OCI-LY7 (cell line): ENCODE measurements around the gene ABCA4. TPM values are rescaled to one million over a fixed set of nuclear protein-coding genes. Genes with fewer than 3 reads are reported as not detected.
"Not testable (repeated sequence)": the region's sequence is repeated elsewhere in the genome, so short reads cannot be mapped to it uniquely, and the experiment has no call there.

Experiments
- Bru-seq: library from RNA; stranded (reverse); fragments of 400-500 nt; gene quantifications from one replicate; lab custom pipeline; 2021; lab: Mats Ljungman, UMichigan
- BruChase-seq, 2 experiments: library from RNA; stranded (reverse); fragments of 400-500 nt; gene quantifications; one replicate each; lab custom pipeline; 2021; lab: Mats Ljungman, UMichigan
- BruUV-seq: library from RNA; stranded (reverse); fragments of 400-500 nt; replicated peaks from 2 replicates; lab custom pipeline; 2021; lab: Mats Ljungman, UMichigan
- CTCF ChIA-PET: fragments of 300-600 bp; sonication (Branson Sonifier 250); formaldehyde crosslinking; loops from one replicate; lab custom pipeline; 2022; ENCODE audit warnings: antibody characterized with exemption; ENCODE audit not compliant: unreplicated experiment; lab: Charles Lee
- POLR2A ChIA-PET: fragments of 300-600 bp; sonication (Branson Sonifier 250); formaldehyde crosslinking; loops from one replicate; lab custom pipeline; 2022; ENCODE audit warnings: antibody characterized with exemption; lab: Charles Lee
- DNase-seq: peaks from one replicate; pipeline ENCODE4 v3.0.0-alpha.2; 2015; ENCODE audit warnings: low spot score
- H2AFZ ChIP-seq: fragments of 200-600 bp; sonication (generic), shearing (Covaris generic); 2 replicates; pipeline ENCODE4 v1.6.1; 2014; ENCODE audit warnings: mild to moderate bottlenecking, antibody characterized with exemption, low read length, moderate library complexity
- H3K27ac ChIP-seq: fragments of 200-600 bp; sonication (generic); 2 replicates; pipeline ENCODE4 v1.5.1; 2014; ENCODE audit warnings: mixed run types, low read depth, mild to moderate bottlenecking, moderate library complexity, low read length, inconsistent platforms; ENCODE audit not compliant: poor library complexity, severe bottlenecking
- H3K36me3 ChIP-seq: fragments of 200-600 bp; sonication (generic); 2 replicates; pipeline ENCODE4 v1.6.1; 2014; ENCODE audit warnings: mild to moderate bottlenecking, antibody characterized with exemption, low read length, moderate library complexity, mixed read lengths; ENCODE audit not compliant: insufficient read depth
- H3K4me1 ChIP-seq: fragments of 200-600 bp; sonication (generic); 2 replicates; pipeline ENCODE4 v1.5.1; 2014; ENCODE audit warnings: mild to moderate bottlenecking, low read length; ENCODE audit not compliant: insufficient read depth, poor library complexity, severe bottlenecking
- H3K4me2 ChIP-seq: fragments of 200-600 bp; sonication (generic); 2 replicates; pipeline ENCODE4 v1.6.1; 2014; ENCODE audit warnings: mild to moderate bottlenecking, low read length
- H3K4me3 ChIP-seq: fragments of 200-600 bp; sonication (generic); 2 replicates; pipeline ENCODE4 v1.5.1; 2014; ENCODE audit warnings: mild to moderate bottlenecking, low read depth, low read length; ENCODE audit not compliant: poor library complexity, severe bottlenecking
- H3K79me2 ChIP-seq: fragments of 200-600 bp; sonication (generic); 2 replicates; pipeline ENCODE4 v1.6.1; 2016; ENCODE audit warnings: low read depth, mild to moderate bottlenecking, low read length, moderate library complexity, mixed read lengths; ENCODE audit not compliant: insufficient read depth
- H3K9me2 ChIP-seq: fragments of 200-600 bp; sonication (generic); 2 replicates; pipeline ENCODE4 v1.6.1; 2016; ENCODE audit warnings: mild to moderate bottlenecking, low read length, mixed read lengths; ENCODE audit not compliant: insufficient read depth
- H3K9me3 ChIP-seq: fragments of 200-600 bp; sonication (generic); 2 replicates; pipeline ENCODE4 v1.6.1; 2014; ENCODE audit warnings: mild to moderate bottlenecking, mixed run types, low read length, mixed read lengths
- H4K20me1 ChIP-seq: fragments of 200-600 bp; sonication (generic); 2 replicates; pipeline ENCODE4 v1.6.1; 2014; ENCODE audit warnings: mild to moderate bottlenecking, antibody characterized with exemption, low read length, moderate library complexity, mixed read lengths; ENCODE audit not compliant: insufficient read depth
- CTCF ChIP-seq: fragments of 200-600 bp; sonication (generic); conservative IDR thresholded peaks from 2 replicates; pipeline ENCODE4 v1.5.1; 2014; ENCODE audit warnings: mild to moderate bottlenecking, antibody characterized with exemption, low read length, moderate library complexity, mixed read lengths
- EZH2phosphoT487 ChIP-seq: fragments of 200-600 bp; sonication (generic); IDR thresholded peaks from 2 replicates; pipeline ENCODE4 v1.6.1; 2018; ENCODE audit warnings: low read depth, borderline replicate concordance, mild to moderate bottlenecking, mixed run types, antibody characterized with exemption, low read length, moderate library complexity, mixed read lengths
- intact Hi-C: fragments of 100-400 bp; cut with micrococcal nuclease; formaldehyde crosslinking; loops from one replicate; pipeline ENCODE4 v1.10.0; 2022; ENCODE audit not compliant: unreplicated experiment
- long read RNA-seq: library from polyadenylated mRNA; stranded (forward); transcript quantifications from one replicate; pipeline ENCODE4 v2.0.0, GENCODE V29; 2022
- total RNA-seq, 2 experiments: library from RNA; depleted of rRNA in 1 of 2; stranded (reverse); fragments of >200 nt in 1 of 2; shearing (Covaris generic) in 1 of 2; gene quantifications; 2 replicates each; pipeline ENCODE4 v1.2.3, GENCODE V29; 2014 to 2022

ABCA4 gene
- total RNA-seq (2014; rRNA removed; shearing (Covaris generic)) = not detected in 2 replicates
- total RNA-seq (2022) = not detected in 2 replicates
- Bru-seq, nascent RNA = percentile 4 among the genes with signal in this experiment
- BruChase-seq, experiment 1, labeled RNA remaining after a 6-hour chase = percentile 3 among the genes with signal in this experiment
- BruChase-seq, experiment 2, labeled RNA remaining after a 2-hour chase = not detected
- long read RNA-seq = 0 reads

DNA sequence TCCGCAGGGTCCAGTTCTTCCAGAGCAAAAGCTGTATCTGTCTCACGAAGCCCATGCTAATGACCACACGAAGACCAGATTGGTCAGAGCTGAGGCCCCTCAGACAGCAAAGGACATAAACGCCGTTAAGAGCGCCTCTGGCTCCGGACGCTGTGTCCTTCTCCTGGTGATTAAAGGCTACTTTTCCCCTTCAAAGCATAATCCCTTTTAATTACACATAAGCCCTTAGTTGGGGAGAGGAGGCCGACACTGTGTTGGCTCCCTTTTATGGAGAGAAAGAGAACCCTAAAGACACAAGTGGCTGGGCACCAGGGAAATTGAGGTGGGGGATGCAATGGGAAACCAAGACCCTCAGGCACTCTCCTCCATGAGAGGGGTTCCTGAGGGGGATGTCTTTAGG lies at the start of gene ABCA4:
Gene ABCA4, minus strand, starts transcription at position 158 of the 400 bp plus-strand sequence. Its CDS starts 103 bp downstream, at position 55.
- no peak for DNase-seq
- no peaks in the 10 kb centered on the region for H3K36me3 ChIP-seq
- H4K20me1 ChIP-seq = no peaks in the 10 kb centered on the region
- intact Hi-C loops = no loop called here
- H3K4me1 ChIP-seq = no peaks in the 10 kb centered on the region
- no peak for TF ChIP-seq CTCF
- H3K79me2 ChIP-seq = no peaks in the 10 kb centered on the region
- CTCF ChIA-PET = no interaction called here
- no peak within 1 kb of the TSS for H3K4me2 ChIP-seq
- no peaks in the 10 kb centered on the region for H3K9me3 ChIP-seq
- no peak within 1 kb of the TSS for H2AFZ ChIP-seq
- H3K4me3 ChIP-seq = no peak within 1 kb of the TSS
- no peaks in the 10 kb centered on the region for H3K9me2 ChIP-seq
- no TSS peak for BruUV-seq
- POLR2A ChIA-PET = interaction anchor here (0.5 to 0.6 kb wide), 2 partner anchors 776 to 994 kb away, joined by 3 read pairs; no protein-coding TSS in a partner anchor
- H3K27ac ChIP-seq = no peak within 1 kb of the TSS

DNA sequence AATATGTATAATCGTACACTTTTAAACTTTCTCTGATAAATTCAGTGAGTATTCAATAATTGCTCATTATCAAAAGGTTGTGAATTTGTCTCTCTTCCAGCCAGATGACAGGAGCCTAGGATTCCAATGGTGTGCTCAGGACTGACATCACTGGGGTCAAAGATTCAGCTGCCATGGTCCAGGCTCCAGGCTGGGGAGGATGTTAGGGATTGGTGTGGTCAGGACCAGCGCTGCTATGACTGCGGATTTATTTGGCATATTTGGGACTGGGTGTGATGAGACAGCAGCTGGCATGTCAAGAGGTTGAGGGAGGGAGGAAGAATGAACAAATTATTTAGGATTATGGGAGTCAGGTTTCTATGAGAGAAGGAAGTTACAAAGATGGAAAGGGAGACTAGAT lies 48.2 kb upstream of the ABCA4 start:
- intact Hi-C loops = no loop called here
- Histone ChIP-seq H3K9me3 (no peaks in the 10 kb centered on the region), H4K20me1 (no peaks in the 10 kb centered on the region), H2AFZ (no peak overlapping the region), H3K79me2 (no peaks in the 10 kb centered on the region), H3K4me2 (no peak overlapping the region), H3K4me3 (no peak overlapping the region), H3K9me2 (no peaks in the 10 kb centered on the region), H3K27ac (no peak overlapping the region), H3K36me3 (no peaks in the 10 kb centered on the region), H3K4me1 (no peaks in the 10 kb centered on the region)
- ChIA-PET POLR2A (interaction anchor here (1.2 kb wide), 1 partner anchor 20 kb away, joined by 4 read pairs; no protein-coding TSS in a partner anchor), CTCF (no interaction called here)
- no peak for DNase-seq
- no TSS peak for BruUV-seq
- no peak for TF ChIP-seq EZH2phosphoT487
- TF ChIP-seq CTCF = no peak

- H4K20me1 ChIP-seq = no peaks in the 10 kb centered on the region
- H3K79me2 ChIP-seq = no peaks in the 10 kb centered on the region
- TF ChIP-seq EZH2phosphoT487 = no peak
- TF ChIP-seq CTCF = no peak
- DNase-seq = no peak
- ChIA-PET POLR2A (interaction anchor here (1.3 kb wide), 1 partner anchor 37 kb away, joined by 3 read pairs; no protein-coding TSS in a partner anchor), CTCF (no interaction called here)
- H3K9me3 ChIP-seq = no peaks in the 10 kb centered on the region
- intact Hi-C loops = no loop called here
- H3K4me2 ChIP-seq = no peak overlapping the region
- no peak overlapping the region for H2AFZ ChIP-seq
- no TSS peak for BruUV-seq
- H3K4me3 ChIP-seq = no peak overlapping the region
- H3K9me2 ChIP-seq = no peaks in the 10 kb centered on the region
- no peaks in the 10 kb centered on the region for H3K4me1 ChIP-seq
- no peak overlapping the region for H3K27ac ChIP-seq
- H3K36me3 ChIP-seq = no peaks in the 10 kb centered on the region
Measured at GRCh38 chr1:94165843-94166242, 44.9 kb upstream of the ABCA4 start.

DNA sequence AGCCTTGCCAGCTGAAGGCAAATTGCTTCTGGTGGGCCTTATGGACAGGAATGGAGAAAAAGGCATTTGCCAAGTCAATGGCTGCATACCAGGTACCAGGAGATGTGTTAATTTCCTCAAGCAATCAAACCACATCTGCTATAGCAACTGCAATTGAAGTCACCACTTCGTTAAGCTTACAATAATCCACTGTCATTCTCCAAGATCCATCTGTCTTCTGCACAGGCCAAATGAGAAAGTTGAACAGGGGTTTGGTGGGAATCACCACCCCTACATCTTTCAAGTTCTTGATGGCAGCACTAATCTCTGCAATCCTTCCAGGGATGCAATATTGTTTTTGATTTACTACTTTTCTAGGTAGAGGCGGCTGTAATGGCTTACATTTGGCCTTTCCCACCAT lies 43.9 kb upstream of the ABCA4 start:
- H3K9me2 ChIP-seq, H3K9me3 ChIP-seq, intact Hi-C loops, H3K79me2 ChIP-seq, BruUV-seq, H3K36me3 ChIP-seq, POLR2A ChIA-PET, H2AFZ ChIP-seq, H4K20me1 ChIP-seq, H3K4me2 ChIP-seq, H3K4me3 ChIP-seq, H3K4me1 ChIP-seq, CTCF ChIA-PET, H3K27ac ChIP-seq, DNase-seq: not testable (repeated sequence)
